K562 (cell line): Measurements from ENCODE around the gene ATP8A1. TPM values are rescaled to one million over a fixed set of nuclear protein-coding genes. Genes with fewer than 3 reads are reported as not detected.

Experiments
- ATAC-seq: fragments of 200-7000 bp; cut with Tn5 transposase; 3 replicates; pipeline ENCODE4 v1.9.1; 2020; ENCODE audit warnings: moderate library complexity
- BruUV-seq: library from RNA; stranded (reverse); fragments of 400-500 nt; replicated peaks from 2 replicates; lab custom pipeline; 2021; lab: Mats Ljungman, UMichigan
- CTCF ChIA-PET: fragments of 300-600 bp; formaldehyde crosslinking; extraction: SDS; loops from one replicate; lab custom pipeline; 2021; ENCODE audit warnings: low intra/inter-chr PET ratio; lab: Yijun Ruan, JAX
- POLR2A ChIA-PET: fragments of 300-600, 350-650 bp; sonication (Branson Sonifier 250); formaldehyde crosslinking; extraction: SDS; loops from one replicate; lab custom pipeline; 2021; ENCODE audit warnings: antibody characterized with exemption, inconsistent platforms; lab: Yijun Ruan, JAX
- DNase-seq, 4 experiments: peaks; one replicate each; pipeline versions ENCODE4 v3.0.0 to v3.0.0-alpha.2; 2011 to 2018; ENCODE audit warnings: low spot score in 3 of 4, mixed read lengths in 3 of 4; ENCODE audit errors: extremely low read depth in 1 of 4
- FAIRE-seq: peaks from 2 replicates; lab custom pipeline; 2011; peaks lifted over from hg19 to GRCh38; lab: Jason Lieb, UNC
- H2AFZ ChIP-seq: 2 replicates; pipeline ENCODE4 v1.6.0; 2011; ENCODE audit warnings: low read depth, low read length, control low read depth, inconsistent platforms
- H3K27ac ChIP-seq: fragments of 200-600 bp; 3 replicates; pipeline ENCODE4 v1.8.0; 2011; ENCODE audit warnings: low read depth, mild to moderate bottlenecking, control low read depth, inconsistent platforms, low read length, moderate library complexity, mixed read lengths; ENCODE audit errors: extremely low read depth
- H3K27me3 ChIP-seq, 2 experiments: fragments of 300-600 bp in 1 of 2; 2 replicates in 1 of 2; 3 replicates in 1 of 2; pipeline versions ENCODE4 v1.6.0 to v1.8.0; 2011; ENCODE audit warnings: inconsistent platforms in 2 of 2, low read length in 2 of 2, mild to moderate bottlenecking in 1 of 2, mixed read lengths in 1 of 2, moderate library complexity in 1 of 2; ENCODE audit not compliant: control insufficient read depth in 2 of 2, insufficient read depth in 2 of 2
- H3K36me3 ChIP-seq: fragments of 300-600 bp; 3 replicates; pipeline ENCODE4 v1.8.0; 2011; ENCODE audit warnings: mild to moderate bottlenecking, low read length, inconsistent platforms; ENCODE audit not compliant: control insufficient read depth, insufficient read depth
- H3K4me1 ChIP-seq, 2 experiments: fragments of 200-600 bp in 1 of 2; replicated peaks in 1 of 2; 2 replicates in 1 of 2; 3 replicates in 1 of 2; pipeline versions ENCODE4 v1.5.1 to v1.8.0; 2011; ENCODE audit warnings: inconsistent platforms in 2 of 2, low read length in 2 of 2, mild to moderate bottlenecking in 1 of 2, mixed read lengths in 1 of 2, moderate library complexity in 1 of 2; ENCODE audit not compliant: control insufficient read depth in 2 of 2, insufficient read depth in 2 of 2
- H3K4me2 ChIP-seq: 2 replicates; pipeline ENCODE4 v1.6.1; 2011; ENCODE audit warnings: low read length, control low read depth, inconsistent platforms, mixed read lengths; ENCODE audit not compliant: insufficient read depth
- H3K4me3 ChIP-seq: fragments of 200-600 bp; sonication (generic), shearing (Covaris generic); 2 replicates; pipeline ENCODE4 v1.5.1; 2016; ENCODE audit warnings: control low read depth, inconsistent platforms
- H3K79me2 ChIP-seq: fragments of 200-600 bp; 3 replicates; pipeline ENCODE4 v1.8.0; 2011; ENCODE audit warnings: low read length, inconsistent platforms; ENCODE audit not compliant: control insufficient read depth, insufficient read depth
- H3K9ac ChIP-seq, 2 experiments: 2 replicates each; pipeline versions ENCODE4 v1.6.0 to v1.6.1; 2011; ENCODE audit warnings: low read depth in 2 of 2, low read length in 2 of 2, control low read depth in 1 of 2, inconsistent platforms in 1 of 2, mild to moderate bottlenecking in 1 of 2, mixed read lengths in 1 of 2; ENCODE audit not compliant: insufficient read depth in 1 of 2
- H3K9me1 ChIP-seq: one replicate; pipeline ENCODE4 v1.6.0; 2011; ENCODE audit warnings: inconsistent platforms, mild to moderate bottlenecking, low read length, moderate library complexity; ENCODE audit not compliant: control insufficient read depth, insufficient read depth
- H3K9me3 ChIP-seq: replicated peaks from 2 replicates; pipeline ENCODE4 v1.5.1; 2011; ENCODE audit warnings: low read depth, low read length, inconsistent platforms; ENCODE audit not compliant: control insufficient read depth, insufficient read depth
- H4K20me1 ChIP-seq: replicated peaks from 2 replicates; pipeline ENCODE4 v1.6.1; 2011; ENCODE audit warnings: low read length, inconsistent platforms, mixed read lengths; ENCODE audit not compliant: control insufficient read depth, insufficient read depth
- C11orf30 ChIP-seq: fragments of 450-650 bp; IDR thresholded peaks from 2 replicates; pipeline ENCODE4 v1.6.1; 2016; ENCODE audit warnings: low read depth, mild to moderate bottlenecking
- FOS ChIP-seq: IDR thresholded peaks from 3 replicates; pipeline ENCODE4 v1.6.1; 2011; ENCODE audit not compliant: insufficient read length; ENCODE audit errors: extremely low read depth
- IFI16 ChIP-seq: fragments of 250-450 bp; sonication (Bioruptor Pico); IDR thresholded peaks from 2 replicates; pipeline ENCODE4 v2.1.2; 2022; ENCODE audit warnings: mild to moderate bottlenecking, inconsistent platforms
- RBM25 ChIP-seq: fragments of 200-400 bp; formaldehyde crosslinking; IDR thresholded peaks from 2 replicates; pipeline ENCODE4 v1.6.1; 2018; ENCODE audit warnings: low read length, low read depth, moderate library complexity; ENCODE audit not compliant: severe bottlenecking
- RBM34 ChIP-seq: fragments of 200-400 bp; formaldehyde crosslinking; IDR thresholded peaks from 2 replicates; pipeline ENCODE4 v1.6.1; 2018; ENCODE audit warnings: low read length, borderline replicate concordance; ENCODE audit not compliant: insufficient read depth
- ZNF354B ChIP-seq: fragments of 250-450 bp; sonication (Bioruptor Pico); IDR thresholded peaks from 2 replicates; pipeline ENCODE4 v1.4.0; 2020
- WGBS: fragments of 100-300 bp; shearing (Covaris generic); methylation state at CpG from one replicate; pipeline ENCODE4 v1.1.6; 2016; ENCODE audit warnings: low coverage, mixed read lengths; ENCODE audit not compliant: insufficient coverage; ENCODE audit errors: missing lambda C conversion rate; 5-methylcytosine and 5-hydroxymethylcytosine counted together
- in situ Hi-C: fragments of 300-500 bp; cut with MboI; formaldehyde crosslinking; loops from 4 replicates; pipeline ENCODE4 v1.15.0; 2018; ENCODE audit warnings: inconsistent platforms, mixed read lengths
- intact Hi-C: fragments of 100-400 bp; cut with micrococcal nuclease; formaldehyde crosslinking; loops from 2 replicates; pipeline ENCODE4 v1.14.2; 2022
- polyA plus RNA-seq, 8 experiments: library from polyadenylated mRNA; depleted of rRNA in 4 of 8; stranded (reverse) in 5 of 8; unstranded in 3 of 8; fragments of >200 nt; fragmentation: Nextera tagmentation in 2 of 8; fragmentation: Illumina TruSeq in 1 of 8; extraction: Ambion mirVana in 2 of 8; extraction: Trizol in 1 of 8; gene quantifications; 2 replicates each; pipeline versions ENCODE4 v1.2.1 to v1.2.3, GENCODE V29; 2011 to 2014; ENCODE audit warnings: inconsistent platforms in 1 of 8, missing spikeins in 1 of 8
- total RNA-seq, 7 experiments: library from RNA; depleted of rRNA in 6 of 7; stranded (reverse); fragments of >200 nt in 6 of 7; fragmentation: Illumina TruSeq in 2 of 7; extraction: Trizol in 2 of 7; gene quantifications; 2 replicates each; pipeline versions ENCODE4 v1.2.1 to v1.2.3, GENCODE V29; 2011 to 2021; ENCODE audit warnings: low replicate concordance in 1 of 7

The ATP8A1 gene
- total and polyA plus RNA-seq, 9 of the 15 experiments (the other 6 are each of a cell fraction or from before 2014, with no cell fraction given): 0.05 to 0.29 (median 0.07) TPM; not detected in 2

GRCh38 chr4:42643685-42644084 lies 13.2 kb downstream of the ATP8A1 start:
- no TSS peak for BruUV-seq
- 1% methylated on average over 5 of the region's 5 CpGs for WGBS
- no peak overlapping the region for H2AFZ ChIP-seq
- no peaks in the 10 kb centered on the region for H3K79me2 ChIP-seq
- TF ChIP-seq RBM25 (no peak), FOS (no peak), IFI16 (CRISPR knock-in tag) (no peak), ZNF354B (CRISPR knock-in tag) (no peak), C11orf30 (no peak), RBM34 (no peak)
- no peak overlapping the region for H3K9ac ChIP-seq
- no peaks in the 10 kb centered on the region for H3K4me1 ChIP-seq
- ATAC-seq (no peak), DNase-seq (no peak), FAIRE-seq (no peak)
- no peaks in the 10 kb centered on the region for H3K27me3 ChIP-seq
- H4K20me1 ChIP-seq: no peaks in the 10 kb centered on the region
- in situ Hi-C loops (no loop called here), intact Hi-C loops (no loop called here)
- H3K9me1 ChIP-seq: no peaks in the 10 kb centered on the region
- ChIA-PET CTCF (no interaction called here), POLR2A (no interaction called here)
- no peak overlapping the region for H3K27ac ChIP-seq
- no peak overlapping the region for H3K4me2 ChIP-seq
- H3K36me3 ChIP-seq: no peaks in the 10 kb centered on the region
- no peak overlapping the region for H3K4me3 ChIP-seq
- no peaks in the 10 kb centered on the region for H3K9me3 ChIP-seq
